ENCODE measurements around the gene GLRX3. TPM values are rescaled to one million over a fixed set of nuclear protein-coding genes. Genes with fewer than 3 reads are reported as not detected.
"Not testable (repeated sequence)": the region's sequence is repeated elsewhere in the genome, so short reads cannot be mapped to it uniquely, and the experiment has no call there.

The GLRX3 gene
- total and polyA plus RNA-seq, 9 donors: 25.5 to 62.3 (median 46.1) TPM

DNA sequence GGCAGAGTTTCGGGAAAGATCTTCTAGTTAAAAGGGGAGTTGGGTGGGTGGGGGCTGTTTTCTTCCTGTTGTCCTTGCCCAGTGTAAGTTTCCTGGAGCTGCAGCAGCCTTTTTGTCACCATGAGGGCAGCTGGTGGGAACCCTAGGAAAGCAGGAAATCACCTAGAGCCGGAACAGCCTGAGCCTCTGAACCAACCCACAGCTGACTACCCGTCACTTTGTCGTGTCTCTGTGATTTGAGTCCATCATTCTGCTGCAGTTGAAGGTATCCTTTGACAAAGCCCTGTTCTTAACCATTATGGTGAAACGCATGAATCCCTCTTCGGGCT, 24.4 kb upstream of the GLRX3 start:
- H3K27me3 ChIP-seq: no peaks in the 10 kb centered on the region
- no peaks in the 10 kb centered on the region for H3K9me3 ChIP-seq
- no peak for DNase-seq
- TF ChIP-seq, protein P1, sequence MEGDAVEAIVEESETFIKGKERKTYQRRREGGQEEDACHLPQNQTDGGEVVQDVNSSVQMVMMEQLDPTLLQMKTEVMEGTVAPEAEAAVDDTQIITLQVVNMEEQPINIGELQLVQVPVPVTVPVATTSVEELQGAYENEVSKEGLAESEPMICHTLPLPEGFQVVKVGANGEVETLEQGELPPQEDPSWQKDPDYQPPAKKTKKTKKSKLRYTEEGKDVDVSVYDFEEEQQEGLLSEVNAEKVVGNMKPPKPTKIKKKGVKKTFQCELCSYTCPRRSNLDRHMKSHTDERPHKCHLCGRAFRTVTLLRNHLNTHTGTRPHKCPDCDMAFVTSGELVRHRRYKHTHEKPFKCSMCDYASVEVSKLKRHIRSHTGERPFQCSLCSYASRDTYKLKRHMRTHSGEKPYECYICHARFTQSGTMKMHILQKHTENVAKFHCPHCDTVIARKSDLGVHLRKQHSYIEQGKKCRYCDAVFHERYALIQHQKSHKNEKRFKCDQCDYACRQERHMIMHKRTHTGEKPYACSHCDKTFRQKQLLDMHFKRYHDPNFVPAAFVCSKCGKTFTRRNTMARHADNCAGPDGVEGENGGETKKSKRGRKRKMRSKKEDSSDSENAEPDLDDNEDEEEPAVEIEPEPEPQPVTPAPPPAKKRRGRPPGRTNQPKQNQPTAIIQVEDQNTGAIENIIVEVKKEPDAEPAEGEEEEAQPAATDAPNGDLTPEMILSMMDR (IDR thresholded peaks at IDR 0.05): no peak
- no peak for TF ChIP-seq POLR2A (IDR thresholded peaks at IDR 0.05)
- no peak for TF ChIP-seq EP300 (IDR thresholded peaks at IDR 0.05)
- H3K27ac ChIP-seq: peak overlapping the region in 1 of 2 donors; percentile 89
- 77 to 78% (median 77%) methylated on average over 6 of the region's 6 CpGs for WGBS, 3 donors
- H3K4me3 ChIP-seq: peak overlapping the region; percentile 86
- H3K36me3 ChIP-seq: no peaks in the 10 kb centered on the region
- intact Hi-C loops (cut with DNase I): loop anchor here in 2 of 4 donors (2.0 kb wide), 2 partner anchors 23 to 25 kb away; partner anchors contain the start of gene GLRX3 (in 1 of the 2)
- H3K4me1 ChIP-seq (ENCODE audit: insufficient read depth): peaks cover 9% of the 10 kb centered on the region

DNA sequence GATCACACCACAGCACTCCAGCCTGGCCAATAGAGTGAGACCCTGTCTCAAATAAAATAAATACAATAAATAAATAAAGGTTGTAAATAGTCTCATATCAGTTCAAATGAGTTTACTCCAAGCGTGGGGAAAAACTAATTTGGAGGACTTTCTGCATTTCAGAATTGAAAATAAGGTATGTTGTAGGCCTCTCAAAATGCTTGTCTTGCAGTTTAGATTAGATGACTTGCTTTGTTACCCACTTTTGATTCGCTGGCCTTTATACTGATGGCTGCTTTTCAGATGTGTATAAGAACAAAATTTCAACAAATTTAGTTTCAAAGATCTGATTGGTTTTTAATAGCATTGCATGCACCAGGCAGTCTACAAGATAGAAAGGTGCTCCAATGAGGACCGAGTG, 23.4 kb upstream of the GLRX3 start:
- DNase-seq: no peak
- Histone ChIP-seq H3K27me3 (no peaks in the 10 kb centered on the region), H3K36me3 (no peaks in the 10 kb centered on the region), H3K27ac (no peak overlapping the region), H3K9me3 (no peaks in the 10 kb centered on the region), H3K4me1 (ENCODE audit: insufficient read depth) (peaks cover 9% of the 10 kb centered on the region), H3K4me3 (no peak overlapping the region)
- TF ChIP-seq EP300 (IDR thresholded peaks at IDR 0.05) (no peak), POLR2A (IDR thresholded peaks at IDR 0.05) (no peak)
- TF ChIP-seq, protein P1 (IDR thresholded peaks at IDR 0.05): no peak
- intact Hi-C loops (cut with DNase I): loop anchor here in 1 of 4 donors (2.0 kb wide), 1 partner anchor 22 kb away; no protein-coding TSS in a partner anchor
- WGBS, 3 donors: 91 to 95% (median 93%) methylated on average over 3 of the region's 3 CpGs

DNA sequence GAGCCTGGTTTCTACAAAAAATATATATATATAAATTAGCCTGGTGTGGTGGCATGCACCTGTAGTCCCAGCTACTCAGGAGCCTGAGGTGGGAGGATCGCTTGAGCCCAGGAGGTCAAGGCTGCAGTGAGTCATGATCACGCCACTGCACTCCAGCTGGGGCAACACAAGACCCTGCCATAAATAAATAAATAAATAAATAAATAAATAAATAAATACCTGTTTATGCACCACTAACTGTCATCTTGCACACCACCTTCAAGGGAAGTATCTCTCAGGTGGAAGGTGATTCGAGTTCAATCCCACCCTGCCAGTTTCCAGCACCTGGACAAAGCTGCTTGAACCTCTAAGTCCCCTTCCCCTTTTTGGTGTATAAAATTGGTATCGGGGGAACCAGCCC, 19.2 kb upstream of the GLRX3 start:
- H3K27me3 ChIP-seq; H3K27ac ChIP-seq; intact Hi-C loops (cut with DNase I); H3K9me3 ChIP-seq; H3K36me3 ChIP-seq; DNase-seq; H3K4me1 ChIP-seq (ENCODE audit: insufficient read depth); H3K4me3 ChIP-seq: not testable (repeated sequence)
- 90 to 93% (median 93%) methylated on average over 4 of the region's 4 CpGs for whole genome bisulfite sequencing, 3 donors

DNA sequence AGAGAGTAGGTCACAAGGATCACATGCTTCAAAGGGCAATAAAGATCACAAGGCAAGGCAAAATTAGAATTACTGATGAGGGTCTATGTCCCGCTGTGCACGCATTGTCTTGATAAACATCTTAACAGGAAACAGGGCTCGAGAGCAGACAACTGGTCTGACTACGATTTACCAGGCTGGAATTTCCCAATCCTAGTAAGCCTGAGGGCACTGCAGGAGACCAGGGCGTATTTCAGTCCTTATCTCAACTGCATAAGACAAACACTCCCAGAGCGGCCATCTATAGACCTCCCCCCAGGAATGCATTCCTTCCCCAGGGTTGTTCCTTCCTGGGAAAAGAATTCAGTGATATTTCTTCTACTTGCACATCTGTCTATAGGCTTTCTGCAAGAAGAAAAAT, 18.7 kb upstream of the GLRX3 start:
- H3K27ac ChIP-seq; intact Hi-C loops (cut with DNase I); H3K4me3 ChIP-seq; H3K4me1 ChIP-seq (ENCODE audit: insufficient read depth); H3K9me3 ChIP-seq; H3K27me3 ChIP-seq; DNase-seq; H3K36me3 ChIP-seq: not testable (repeated sequence)
- WGBS, 3 donors: 68 to 74% (median 69%) methylated on average over 6 of the region's 6 CpGs

DNA sequence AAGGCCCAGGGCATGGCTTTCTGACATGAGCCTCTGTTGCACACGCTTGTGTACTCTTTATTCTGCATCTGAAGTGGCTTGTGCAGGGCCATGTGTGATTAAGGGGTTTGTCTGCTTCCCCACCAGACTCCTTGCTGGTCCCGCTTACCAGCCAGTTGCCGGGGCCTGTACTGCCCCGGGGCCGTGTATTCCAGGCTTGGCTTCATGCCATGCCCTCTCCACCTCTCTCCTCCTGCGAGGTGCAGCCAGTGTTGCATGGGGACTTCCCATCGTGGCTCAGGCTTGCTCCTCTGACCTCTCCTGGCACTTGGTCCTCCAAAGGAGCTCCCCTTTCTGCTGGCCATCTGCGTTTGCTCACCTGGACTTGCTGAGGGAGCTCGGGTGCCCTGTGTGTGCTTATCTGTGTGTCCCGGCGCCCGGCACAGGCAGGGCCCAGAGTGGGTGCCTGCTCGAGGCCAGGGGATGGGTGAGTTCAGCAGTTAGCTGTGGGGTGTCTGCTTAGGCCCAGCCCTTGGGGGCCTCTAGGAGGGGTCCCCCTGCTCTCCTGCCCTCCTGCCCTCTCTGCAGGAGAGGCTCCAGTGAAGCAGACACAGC, 14.6 kb upstream of the GLRX3 start:
- no peak for TF ChIP-seq POLR2A (IDR thresholded peaks at IDR 0.05)
- no peak for TF ChIP-seq EP300 (IDR thresholded peaks at IDR 0.05)
- TF ChIP-seq, protein P1 (IDR thresholded peaks at IDR 0.05): no peak
- H3K27me3 ChIP-seq: no peaks in the 10 kb centered on the region
- intact Hi-C loops (cut with DNase I): no loop called here
- no peak overlapping the region for H3K4me3 ChIP-seq
- H3K27ac ChIP-seq: no peak overlapping the region
- no peaks in the 10 kb centered on the region for H3K36me3 ChIP-seq
- H3K4me1 ChIP-seq (ENCODE audit: insufficient read depth): no peaks in the 10 kb centered on the region
- DNase-seq: no peak
- WGBS, 3 donors: 55 to 71% (median 57%) methylated on average over 13 of the region's 13 CpGs
- H3K9me3 ChIP-seq: no peaks in the 10 kb centered on the region
